Colonic mucosa (tissue), 4 donors: ENCODE results near the gene DTNA. TPM values are rescaled to one million over a fixed set of nuclear protein-coding genes. Genes with fewer than 3 reads are reported as not detected.
"Not testable (repeated sequence)": the region's sequence is repeated elsewhere in the genome, so short reads cannot be mapped to it uniquely, and the experiment has no call there.

Experiments used
- DNase-seq: peaks from one replicate; pipeline ENCODE4 v3.0.0-alpha.2; 2020
- H3K27ac ChIP-seq: fragments of 200-600 bp; one replicate; pipeline ENCODE4 v1.8.0; 2021
- H3K27me3 ChIP-seq: fragments of 200-600 bp; one replicate; pipeline ENCODE4 v1.8.0; 2021
- H3K36me3 ChIP-seq: fragments of 200-600 bp; one replicate; pipeline ENCODE4 v1.8.0; 2021
- H3K4me1 ChIP-seq: fragments of 200-600 bp; one replicate; pipeline ENCODE4 v1.8.0; 2021; ENCODE audit warnings: mild to moderate bottlenecking
- H3K4me3 ChIP-seq: fragments of 200-600 bp; one replicate; pipeline ENCODE4 v1.8.0; 2021
- H3K9ac ChIP-seq, 2 donors: one replicate each; pipeline ENCODE4 v1.7.0; 2013; ENCODE audit warnings: control low read depth in 2 of 2, low read depth in 2 of 2, low read length in 2 of 2
- H3K9me3 ChIP-seq: fragments of 200-600 bp; one replicate; pipeline ENCODE4 v1.8.0; 2021
- intact Hi-C: fragments of 100-400 bp; cut with DNase I; formaldehyde crosslinking; loops from one replicate; pipeline ENCODE4 v1.14.1; 2022
- total RNA-seq, 2 donors: library from RNA; stranded (reverse); fragmentation: NEBNext Ultra II Directional in 1 of 2; extraction: Animal tissue kit (Norgen Biotek cat#: 25700) in 1 of 2; gene quantifications; one replicate each; pipeline ENCODE4 v1.2.1, GENCODE V29; 2021
- TF ChIP-seq, protein P1 (sequence below): fragments of 200-600 bp; IDR thresholded peaks from one replicate; pipeline ENCODE4 v1.8.0; 2022; ENCODE audit warnings: antibody characterized with exemption, mild to moderate bottlenecking
- donor health status: healthy.
- donor health status: DM: no; HTN: no; CAD: no.
- donor health status: DM: no; HTN: no; CAD: no.

DTNA gene
- total RNA-seq, 2 donors from 2014 or later: 1.3 to 7.5 TPM

DNA sequence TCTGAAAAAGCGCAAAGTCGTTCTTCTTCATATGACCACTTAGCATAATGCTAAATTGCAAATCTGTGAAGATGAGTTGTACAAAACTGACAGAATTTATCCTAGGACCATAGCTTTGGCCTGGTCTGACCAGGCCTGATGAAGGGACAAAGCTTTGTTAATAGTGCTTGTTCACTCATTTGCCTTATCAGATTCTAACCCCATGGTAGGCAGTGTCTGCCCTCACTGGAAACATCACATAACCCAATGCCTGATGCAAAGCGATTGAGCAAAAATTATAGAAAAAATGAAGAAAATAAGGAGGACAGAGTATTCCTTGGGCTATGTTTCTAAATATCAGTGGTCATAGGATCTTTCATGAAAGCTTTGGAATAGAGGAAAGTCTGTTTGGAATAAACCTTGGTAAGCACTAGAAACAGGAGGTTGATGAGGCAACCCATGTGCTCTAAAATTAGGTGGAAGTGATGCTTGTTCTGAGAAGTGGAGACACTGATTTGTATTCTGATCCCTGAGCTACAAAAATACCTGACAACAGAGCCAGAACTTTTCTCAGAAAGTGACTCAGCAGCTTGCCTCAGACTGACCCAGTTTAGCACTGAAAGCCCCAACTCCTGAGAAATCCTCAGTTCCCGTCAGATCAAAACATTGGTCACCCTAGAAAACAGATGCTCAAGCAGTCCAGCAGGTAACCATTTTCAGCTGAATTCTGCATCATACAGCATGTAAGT is 199.7 kb downstream of the DTNA start:
- Histone ChIP-seq H3K9me3 (no peaks in the 10 kb centered on the region), H3K36me3 (no peaks in the 10 kb centered on the region), H3K27ac (no peak overlapping the region), H3K9ac (no peak overlapping the region), H3K4me1 (no peaks in the 10 kb centered on the region), H3K4me3 (no peak overlapping the region), H3K27me3 (no peaks in the 10 kb centered on the region)
- TF ChIP-seq, protein P1, sequence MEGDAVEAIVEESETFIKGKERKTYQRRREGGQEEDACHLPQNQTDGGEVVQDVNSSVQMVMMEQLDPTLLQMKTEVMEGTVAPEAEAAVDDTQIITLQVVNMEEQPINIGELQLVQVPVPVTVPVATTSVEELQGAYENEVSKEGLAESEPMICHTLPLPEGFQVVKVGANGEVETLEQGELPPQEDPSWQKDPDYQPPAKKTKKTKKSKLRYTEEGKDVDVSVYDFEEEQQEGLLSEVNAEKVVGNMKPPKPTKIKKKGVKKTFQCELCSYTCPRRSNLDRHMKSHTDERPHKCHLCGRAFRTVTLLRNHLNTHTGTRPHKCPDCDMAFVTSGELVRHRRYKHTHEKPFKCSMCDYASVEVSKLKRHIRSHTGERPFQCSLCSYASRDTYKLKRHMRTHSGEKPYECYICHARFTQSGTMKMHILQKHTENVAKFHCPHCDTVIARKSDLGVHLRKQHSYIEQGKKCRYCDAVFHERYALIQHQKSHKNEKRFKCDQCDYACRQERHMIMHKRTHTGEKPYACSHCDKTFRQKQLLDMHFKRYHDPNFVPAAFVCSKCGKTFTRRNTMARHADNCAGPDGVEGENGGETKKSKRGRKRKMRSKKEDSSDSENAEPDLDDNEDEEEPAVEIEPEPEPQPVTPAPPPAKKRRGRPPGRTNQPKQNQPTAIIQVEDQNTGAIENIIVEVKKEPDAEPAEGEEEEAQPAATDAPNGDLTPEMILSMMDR: no peak
- intact Hi-C loops: no loop called here
- DNase-seq: no peak

DNA sequence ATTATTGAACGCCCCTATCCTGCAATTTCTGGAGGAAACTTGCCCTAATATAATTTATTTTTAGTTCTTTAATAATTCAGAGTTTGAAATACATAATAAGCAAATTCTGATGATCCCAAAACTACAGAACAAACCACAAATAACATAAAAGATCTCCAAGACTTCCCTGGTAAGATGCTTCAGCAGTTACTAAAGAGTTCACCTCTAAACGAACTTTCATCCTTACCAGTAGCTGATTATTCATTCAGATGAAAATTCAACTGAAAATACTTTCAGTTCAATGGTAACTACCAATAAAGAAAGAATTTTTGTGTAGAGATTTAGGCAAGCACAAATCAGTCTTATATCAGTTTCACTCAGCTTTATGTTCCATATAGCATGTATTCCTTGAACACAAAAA is 201.0 kb downstream of the DTNA start:
- TF ChIP-seq, protein P1: no peak
- Histone ChIP-seq H3K36me3 (no peaks in the 10 kb centered on the region), H3K9ac (no peak overlapping the region), H3K4me3 (no peak overlapping the region), H3K9me3 (no peaks in the 10 kb centered on the region), H3K27ac (no peak overlapping the region), H3K4me1 (no peaks in the 10 kb centered on the region), H3K27me3 (no peaks in the 10 kb centered on the region)
- intact Hi-C loops: no loop called here
- DNase-seq: no peak

DNA sequence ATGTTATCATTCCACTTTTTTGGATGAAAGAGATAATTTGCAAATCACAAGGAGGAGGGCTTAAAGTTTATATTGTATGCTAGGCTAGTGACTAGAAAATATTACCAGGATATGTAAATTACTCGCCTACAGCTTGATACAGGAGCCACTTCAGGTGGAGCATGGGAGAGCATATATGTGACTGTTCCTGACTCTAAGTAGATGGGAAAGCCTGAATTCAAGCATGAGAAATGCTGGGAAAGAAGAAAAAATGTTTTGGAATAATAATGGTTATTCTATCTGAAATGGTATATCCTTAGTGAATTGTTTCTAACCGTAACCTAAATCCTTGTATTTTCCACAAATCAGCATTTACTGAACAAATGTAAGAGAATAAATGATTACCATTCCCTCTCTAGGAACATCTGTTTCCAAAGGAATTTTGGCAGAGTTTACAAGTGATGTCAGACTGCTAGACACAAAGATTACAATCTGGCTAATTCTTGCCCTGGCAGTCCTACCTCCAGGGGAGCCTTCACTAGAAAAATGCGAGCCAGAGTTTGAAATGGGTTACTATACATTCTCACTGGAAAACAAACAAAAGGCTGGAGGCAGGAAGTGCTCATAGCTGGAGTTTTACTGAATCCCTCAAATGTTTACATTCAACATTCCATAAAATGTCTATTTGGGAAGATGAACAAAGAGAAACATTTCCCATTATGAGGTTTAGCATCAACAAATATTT is 201.7 kb downstream of the DTNA start:
- TF ChIP-seq, protein P1: no peak
- DNase-seq: no peak
- H3K36me3 ChIP-seq: no peaks in the 10 kb centered on the region
- H3K27ac ChIP-seq: no peak overlapping the region
- intact Hi-C loops: no loop called here
- no peaks in the 10 kb centered on the region for H3K9me3 ChIP-seq
- no peaks in the 10 kb centered on the region for H3K4me1 ChIP-seq
- no peak overlapping the region for H3K4me3 ChIP-seq
- H3K9ac ChIP-seq: no peak overlapping the region
- H3K27me3 ChIP-seq: no peaks in the 10 kb centered on the region

DNA sequence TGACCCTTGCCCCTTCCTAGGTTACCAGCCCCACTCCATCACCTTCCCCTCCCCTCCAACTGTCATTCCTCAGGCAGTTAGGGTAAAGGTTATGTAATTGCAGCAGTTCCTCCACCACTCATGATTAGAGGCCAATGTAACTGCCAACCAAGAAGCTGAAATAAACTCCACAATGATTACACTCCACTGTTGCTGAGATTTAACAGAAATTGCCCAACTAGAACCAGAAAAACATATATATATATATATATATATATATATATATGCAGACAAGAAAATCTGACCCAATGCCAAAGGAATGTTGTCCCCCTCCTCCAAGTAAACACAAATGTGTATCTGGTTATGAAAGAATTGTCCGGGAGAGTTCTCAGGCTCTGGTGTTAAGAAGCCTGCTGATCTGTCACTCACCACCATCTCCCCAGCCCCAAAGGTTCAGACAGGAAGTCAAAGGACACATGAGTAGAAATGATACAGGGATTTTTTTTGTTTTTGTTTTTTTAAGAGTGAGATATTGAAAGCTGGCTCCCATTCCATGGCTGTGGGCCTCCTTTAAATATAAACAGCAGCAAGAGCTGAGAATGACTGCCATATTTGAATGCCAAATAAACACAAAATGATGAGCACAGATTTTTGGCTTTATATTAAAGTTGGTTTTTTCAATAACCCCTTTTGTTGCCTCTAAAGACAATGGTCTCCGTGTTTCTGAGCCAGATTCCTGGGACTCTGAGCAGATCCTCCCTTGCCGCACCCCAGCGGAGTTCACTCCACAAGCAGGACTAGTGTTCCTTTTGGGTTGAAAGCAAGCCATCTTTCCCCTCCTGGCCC is 204.0 kb downstream of the DTNA start:
- no peak overlapping the region for H3K4me3 ChIP-seq
- no peak overlapping the region for H3K9ac ChIP-seq
- TF ChIP-seq, protein P1: no peak
- no peaks in the 10 kb centered on the region for H3K27me3 ChIP-seq
- no peak overlapping the region for H3K27ac ChIP-seq
- no peaks in the 10 kb centered on the region for H3K9me3 ChIP-seq
- H3K36me3 ChIP-seq: no peaks in the 10 kb centered on the region
- intact Hi-C loops: no loop called here
- no peak for DNase-seq
- H3K4me1 ChIP-seq: no peaks in the 10 kb centered on the region

DNA sequence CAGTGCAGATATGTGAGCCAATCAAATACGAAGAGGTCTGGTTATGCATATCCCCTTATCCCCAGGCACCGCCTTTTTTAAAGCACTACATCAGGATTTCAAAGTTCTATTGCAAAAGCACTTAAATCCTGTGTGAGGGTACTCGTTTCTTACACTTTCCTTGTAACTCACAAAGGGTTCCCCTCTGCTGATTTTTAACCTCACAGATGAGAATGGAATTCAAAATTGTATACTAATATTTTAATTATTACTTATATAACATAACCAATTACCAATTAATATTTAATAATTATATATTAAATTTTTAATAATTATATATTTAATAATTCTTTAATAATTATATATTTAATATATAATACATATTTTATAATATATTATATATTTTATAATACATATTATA is 204.9 kb downstream of the DTNA start:
- Histone ChIP-seq H3K4me1 (no peaks in the 10 kb centered on the region), H3K9me3 (no peaks in the 10 kb centered on the region), H3K9ac (no peak overlapping the region), H3K27me3 (no peaks in the 10 kb centered on the region), H3K4me3 (no peak overlapping the region), H3K36me3 (no peaks in the 10 kb centered on the region), H3K27ac (no peak overlapping the region)
- DNase-seq: no peak
- TF ChIP-seq, protein P1: no peak
- intact Hi-C loops: no loop called here

DNA sequence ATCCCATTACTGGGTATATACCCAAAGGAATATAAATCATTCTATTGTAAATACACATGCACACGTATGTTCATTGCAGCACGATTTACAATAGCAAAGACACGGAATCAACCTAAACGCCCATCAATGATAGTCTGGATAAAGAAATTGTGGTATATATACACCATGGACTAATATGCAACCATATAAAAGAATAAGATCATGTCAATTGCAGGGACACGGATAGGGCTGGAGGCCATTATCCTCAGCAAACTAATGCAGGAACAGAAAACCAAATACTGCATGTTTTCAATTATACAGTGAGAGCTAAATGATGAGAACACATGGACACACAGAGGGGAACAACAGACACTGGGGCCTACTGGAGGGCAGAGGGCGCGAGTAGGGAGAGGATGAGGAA is 206.4 kb downstream of the DTNA start:
- H3K36me3 ChIP-seq, H3K4me3 ChIP-seq, H3K9me3 ChIP-seq, H3K9ac ChIP-seq, intact Hi-C loops, H3K4me1 ChIP-seq, H3K27me3 ChIP-seq, H3K27ac ChIP-seq, DNase-seq: not testable (repeated sequence)
